NCI-H2227 (cell line): ENCODE results near the gene HS6ST3.
"Not testable (repeated sequence)": the region's sequence is repeated elsewhere in the genome, so short reads cannot be mapped to it uniquely, and the experiment has no call there.

Experiments used
- DNase-seq: peaks from one replicate; lab custom pipeline; 2025; ENCODE audit not compliant: unreplicated experiment; lab: John Stamatoyannopoulos, UW

HS6ST3 gene

GRCh38 chr13:96428911-96429310 is 339.0 kb downstream of the HS6ST3 start:
- DNase-seq = no peak

- DNase-seq = no peak
Measured at GRCh38 chr13:96431044-96431581, 341.2 kb downstream of the HS6ST3 start.

- DNase-seq = no peak
Measured at GRCh38 chr13:96444676-96445075, 354.8 kb downstream of the HS6ST3 start.

- DNase-seq = no peak
Measured at GRCh38 chr13:96449920-96450319, 360.0 kb downstream of the HS6ST3 start.

GRCh38 chr13:96450326-96451020 is 360.6 kb downstream of the HS6ST3 start:
- no peak for DNase-seq

GRCh38 chr13:96454466-96454865 is 364.6 kb downstream of the HS6ST3 start:
- no peak for DNase-seq

GRCh38 chr13:96460609-96461008 is 370.7 kb downstream of the HS6ST3 start:
- DNase-seq = no peak

- no peak for DNase-seq
Measured at GRCh38 chr13:96473526-96474180, 383.7 kb downstream of the HS6ST3 start.

GRCh38 chr13:96474181-96474557 is 384.3 kb downstream of the HS6ST3 start:
- DNase-seq = no peak

- DNase-seq = no peak
Measured at GRCh38 chr13:96475103-96475502, 385.2 kb downstream of the HS6ST3 start.

GRCh38 chr13:96481482-96481881 is 391.6 kb downstream of the HS6ST3 start:
- DNase-seq = no peak

GRCh38 chr13:96490496-96490989 is 400.6 kb downstream of the HS6ST3 start:
- DNase-seq = no peak

GRCh38 chr13:96491103-96491502 is 401.2 kb downstream of the HS6ST3 start:
- no peak for DNase-seq

- DNase-seq = no peak
Measured at GRCh38 chr13:96492766-96493165, 402.9 kb downstream of the HS6ST3 start.

- DNase-seq = no peak
Measured at GRCh38 chr13:96499656-96500055, 409.7 kb downstream of the HS6ST3 start.

- no peak for DNase-seq
Measured at GRCh38 chr13:96500953-96501352, 411.0 kb downstream of the HS6ST3 start.

- DNase-seq = no peak
Measured at GRCh38 chr13:96503481-96503880, 413.6 kb downstream of the HS6ST3 start.

- no peak for DNase-seq
Measured at GRCh38 chr13:96511587-96511986, 421.7 kb downstream of the HS6ST3 start.

- DNase-seq = no peak
Measured at GRCh38 chr13:96519380-96519779, 429.5 kb downstream of the HS6ST3 start.

GRCh38 chr13:96524398-96525020 is 434.6 kb downstream of the HS6ST3 start:
- not testable (repeated sequence) for DNase-seq

- no peak for DNase-seq
Measured at GRCh38 chr13:96525715-96526114, 435.8 kb downstream of the HS6ST3 start.

GRCh38 chr13:96527497-96527896 is 437.6 kb downstream of the HS6ST3 start:
- DNase-seq = no peak
